HepG2 (cell line): ENCODE measurements around the gene TMEM252. TPM values are rescaled to one million over a fixed set of nuclear protein-coding genes. Genes with fewer than 3 reads are reported as not detected.

Experiments used
- ATAC-seq: fragments of 200-7000 bp; cut with Tn5 transposase; 3 replicates; pipeline ENCODE4 v1.9.1; 2020; ENCODE audit warnings: mild to moderate bottlenecking, moderate library complexity
- BruUV-seq: library from RNA; stranded (reverse); fragments of 400-500 nt; replicated peaks from 2 replicates; lab custom pipeline; 2021; lab: Mats Ljungman, UMichigan
- CTCF ChIA-PET: fragments of 300-600 bp; formaldehyde crosslinking; extraction: SDS; loops from one replicate; lab custom pipeline; 2021; ENCODE audit warnings: low total read pairs, inconsistent platforms, low intra/inter-chr PET ratio; lab: Yijun Ruan, JAX
- POLR2A ChIA-PET: fragments of 350-600 bp; sonication (Branson Sonifier 250); formaldehyde crosslinking; loops from one replicate; lab custom pipeline; 2020; ENCODE audit warnings: antibody characterized with exemption, inconsistent platforms; lab: Yijun Ruan, JAX
- DNase-seq: peaks from one replicate; pipeline ENCODE4 v3.0.0-alpha.2; 2015; ENCODE audit warnings: low spot score
- FAIRE-seq: peaks from 3 replicates; lab custom pipeline; 2011; peaks lifted over from hg19 to GRCh38; lab: Jason Lieb, UNC
- H2AFZ ChIP-seq: one replicate; pipeline ENCODE4 v1.6.1; 2011; ENCODE audit warnings: low read length, inconsistent platforms
- H3K27ac ChIP-seq: fragments of 300-600 bp; 3 replicates; pipeline ENCODE4 v1.8.0; 2011; ENCODE audit warnings: mixed run types, mild to moderate bottlenecking, mixed read lengths, low read length, inconsistent platforms; ENCODE audit not compliant: insufficient read depth; ENCODE audit errors: extremely low read length
- H3K27me3 ChIP-seq, 2 experiments: fragments of 200-600 bp in 1 of 2; 2 replicates in 1 of 2; 3 replicates in 1 of 2; pipeline versions ENCODE4 v1.6.0 to v1.8.0; 2011; ENCODE audit warnings: low read length in 2 of 2, mild to moderate bottlenecking in 2 of 2, moderate library complexity in 2 of 2, inconsistent platforms in 1 of 2; ENCODE audit not compliant: insufficient read depth in 2 of 2, control insufficient read depth in 1 of 2
- H3K36me3 ChIP-seq, 2 experiments: fragments of 200-600 bp in 1 of 2; replicated peaks in 1 of 2; 2 replicates in 1 of 2; 3 replicates in 1 of 2; pipeline versions ENCODE4 v1.5.1 to v1.8.0; 2011; ENCODE audit warnings: low read length in 2 of 2, inconsistent platforms in 1 of 2; ENCODE audit not compliant: insufficient read depth in 2 of 2, control insufficient read depth in 1 of 2
- H3K4me1 ChIP-seq: 2 replicates; pipeline ENCODE4 v1.5.1; 2012; ENCODE audit warnings: low read length, inconsistent platforms; ENCODE audit not compliant: insufficient read depth
- H3K4me2 ChIP-seq: 2 replicates; pipeline ENCODE4 v1.6.0; 2011; ENCODE audit warnings: low read depth, low read length, inconsistent platforms
- H3K4me3 ChIP-seq, 3 experiments: fragments of 200-600 bp in 1 of 3; sonication (generic), shearing (Covaris generic) in 1 of 3; replicated peaks in 1 of 3; 2 replicates each; pipeline ENCODE4 v1.5.1; 2011 to 2016; ENCODE audit warnings: low read length in 3 of 3, inconsistent platforms in 2 of 3, low read depth in 2 of 3, mild to moderate bottlenecking in 2 of 3, control low read depth in 1 of 3, mixed read lengths in 1 of 3; ENCODE audit not compliant: insufficient read depth in 1 of 3
- H3K79me2 ChIP-seq: one replicate; pipeline ENCODE4 v1.6.1; 2011; ENCODE audit warnings: low read length, inconsistent platforms; ENCODE audit not compliant: insufficient read depth
- H3K9ac ChIP-seq: 2 replicates; pipeline ENCODE4 v1.6.0; 2011; ENCODE audit warnings: mild to moderate bottlenecking, low read depth, low read length, inconsistent platforms; ENCODE audit not compliant: insufficient read depth
- H3K9me3 ChIP-seq: 2 replicates; pipeline ENCODE4 v1.5.1; 2012; ENCODE audit warnings: mild to moderate bottlenecking, low read length
- H4K20me1 ChIP-seq: 2 replicates; pipeline ENCODE4 v1.6.0; 2011; ENCODE audit warnings: inconsistent platforms, mild to moderate bottlenecking, low read length, moderate library complexity; ENCODE audit not compliant: insufficient read depth
- CBFB ChIP-seq: sonication (generic); formaldehyde crosslinking; IDR thresholded peaks from 2 replicates; pipeline ENCODE4 v1.4.0; 2020; ENCODE audit warnings: missing genetic modification reagents
- ELF3 ChIP-seq: IDR thresholded peaks from 2 replicates; pipeline ENCODE4 v1.6.1; 2016; ENCODE audit warnings: missing genetic modification reagents, missing compliant biosample characterization
- HMGA1 ChIP-seq: sonication (generic); formaldehyde crosslinking; conservative IDR thresholded peaks from 2 replicates; pipeline ENCODE4 v1.4.0; 2020; ENCODE audit warnings: missing genetic modification reagents
- IRF2 ChIP-seq: IDR thresholded peaks from 2 replicates; pipeline ENCODE4 v1.6.1; 2018; ENCODE audit warnings: missing genetic modification reagents, missing compliant biosample characterization
- MAF1 ChIP-seq: sonication (generic); formaldehyde crosslinking; IDR thresholded peaks from 2 replicates; pipeline ENCODE4 v1.5.0; 2020; ENCODE audit warnings: missing genetic modification reagents, borderline replicate concordance
- MAFF ChIP-seq: IDR thresholded peaks from 2 replicates; pipeline ENCODE4 v1.6.1; 2011; ENCODE audit warnings: low read depth, low read length, improper control_type of control experiment
- RBM22 ChIP-seq: fragments of 200-400 bp; formaldehyde crosslinking; optimal IDR thresholded peaks from 2 replicates; pipeline ENCODE3; 2017; ENCODE audit warnings: mild to moderate bottlenecking, low read length, moderate library complexity
- RCOR2 ChIP-seq: IDR thresholded peaks from 2 replicates; pipeline ENCODE4 v1.6.1; 2016; ENCODE audit warnings: missing biosample characterization, missing genetic modification reagents
- TBP ChIP-seq: sonication (generic); formaldehyde crosslinking; IDR thresholded peaks from 2 replicates; pipeline ENCODE4 v1.5.0; 2020; ENCODE audit warnings: missing genetic modification reagents
- XBP1 ChIP-seq: sonication (generic); formaldehyde crosslinking; IDR thresholded peaks from 2 replicates; pipeline ENCODE4 v1.5.0; 2020; ENCODE audit warnings: missing genetic modification reagents
- YEATS4 ChIP-seq: sonication (generic); formaldehyde crosslinking; IDR thresholded peaks from 2 replicates; pipeline ENCODE4 v1.4.0; 2020; ENCODE audit warnings: missing genetic modification reagents, borderline replicate concordance
- YY1 ChIP-seq: IDR thresholded peaks from 2 replicates; pipeline ENCODE4 v1.6.1; 2011; ENCODE audit warnings: low read length, low read depth, moderate library complexity, mild to moderate bottlenecking; ENCODE audit not compliant: insufficient read depth, insufficient replicate concordance
- ZFP90 ChIP-seq: sonication (generic); formaldehyde crosslinking; IDR thresholded peaks from 2 replicates; pipeline ENCODE4 v1.8.0; 2022; ENCODE audit warnings: missing genetic modification reagents, mild to moderate bottlenecking, inconsistent platforms, borderline replicate concordance
- ZMYM4 ChIP-seq: sonication (generic); formaldehyde crosslinking; IDR thresholded peaks from 2 replicates; pipeline ENCODE4 v1.8.1; 2023; ENCODE audit warnings: mild to moderate bottlenecking, missing genetic modification reagents
- ZNF430 ChIP-seq: sonication (generic); formaldehyde crosslinking; IDR thresholded peaks from 2 replicates; pipeline ENCODE4 v1.9.0; 2021; ENCODE audit warnings: mild to moderate bottlenecking, missing genetic modification reagents
- ZNF878 ChIP-seq: sonication (generic); formaldehyde crosslinking; IDR thresholded peaks from 2 replicates; pipeline ENCODE4 v1.8.1; 2023; ENCODE audit warnings: mild to moderate bottlenecking, missing genetic modification reagents, moderate library complexity
- WGBS: methylation state at CpG from one replicate; pipeline ENCODE4 v1.1.6; 2017; ENCODE audit warnings: low lambda C conversion rate; 5-methylcytosine and 5-hydroxymethylcytosine counted together
- in situ Hi-C: cut with HindIII; loops from 2 replicates; pipeline ENCODE4 v1.10.0; 2017; ENCODE audit warnings: low pct_unique_long_range_greater_than_20kb; ENCODE audit not compliant: extremely low pct_ligation_motif_present
- intact Hi-C: fragments of 100-400 bp; cut with micrococcal nuclease; formaldehyde crosslinking; loops from one replicate; pipeline ENCODE4 v1.10.0; 2022; ENCODE audit not compliant: unreplicated experiment
- polyA plus RNA-seq, 8 experiments: library from polyadenylated mRNA; depleted of rRNA in 3 of 8; stranded (reverse) in 7 of 8; unstranded in 1 of 8; fragments of >200 nt; fragmentation: Illumina TruSeq in 4 of 8; extraction: Trizol in 4 of 8; gene quantifications; 2 replicates each; pipeline versions ENCODE4 v1.2.1 to v1.2.3, GENCODE V29; 2011 to 2016; ENCODE audit warnings: low read depth in 4 of 8, missing spikeins in 1 of 8, mixed read lengths in 1 of 8; ENCODE audit not compliant: insufficient read depth in 1 of 8
- total RNA-seq, 5 experiments: library from RNA; depleted of rRNA; stranded (reverse); fragments of >200 nt; fragmentation: Illumina TruSeq; extraction: Trizol; gene quantifications; 2 replicates each; pipeline ENCODE4 v1.2.3, GENCODE V29; 2016; ENCODE audit warnings: low read depth in 1 of 5
- TF ChIP-seq, protein P1 (sequence below): sonication (generic); formaldehyde crosslinking; IDR thresholded peaks from 2 replicates; pipeline ENCODE4; 2020; ENCODE audit warnings: missing genetic modification reagents, mild to moderate bottlenecking, borderline replicate concordance
- TF ChIP-seq, protein P2 (sequence below): sonication (generic); formaldehyde crosslinking; IDR thresholded peaks from 2 replicates; pipeline ENCODE4 v1.5.1; 2020; ENCODE audit warnings: mild to moderate bottlenecking, missing genetic modification reagents

The TMEM252 gene
- total and polyA plus RNA-seq, 2 of the 13 experiments (the other 11 are each of a cell fraction or from before 2014, with no cell fraction given), result not detected

- TF ChIP-seq, protein P1, sequence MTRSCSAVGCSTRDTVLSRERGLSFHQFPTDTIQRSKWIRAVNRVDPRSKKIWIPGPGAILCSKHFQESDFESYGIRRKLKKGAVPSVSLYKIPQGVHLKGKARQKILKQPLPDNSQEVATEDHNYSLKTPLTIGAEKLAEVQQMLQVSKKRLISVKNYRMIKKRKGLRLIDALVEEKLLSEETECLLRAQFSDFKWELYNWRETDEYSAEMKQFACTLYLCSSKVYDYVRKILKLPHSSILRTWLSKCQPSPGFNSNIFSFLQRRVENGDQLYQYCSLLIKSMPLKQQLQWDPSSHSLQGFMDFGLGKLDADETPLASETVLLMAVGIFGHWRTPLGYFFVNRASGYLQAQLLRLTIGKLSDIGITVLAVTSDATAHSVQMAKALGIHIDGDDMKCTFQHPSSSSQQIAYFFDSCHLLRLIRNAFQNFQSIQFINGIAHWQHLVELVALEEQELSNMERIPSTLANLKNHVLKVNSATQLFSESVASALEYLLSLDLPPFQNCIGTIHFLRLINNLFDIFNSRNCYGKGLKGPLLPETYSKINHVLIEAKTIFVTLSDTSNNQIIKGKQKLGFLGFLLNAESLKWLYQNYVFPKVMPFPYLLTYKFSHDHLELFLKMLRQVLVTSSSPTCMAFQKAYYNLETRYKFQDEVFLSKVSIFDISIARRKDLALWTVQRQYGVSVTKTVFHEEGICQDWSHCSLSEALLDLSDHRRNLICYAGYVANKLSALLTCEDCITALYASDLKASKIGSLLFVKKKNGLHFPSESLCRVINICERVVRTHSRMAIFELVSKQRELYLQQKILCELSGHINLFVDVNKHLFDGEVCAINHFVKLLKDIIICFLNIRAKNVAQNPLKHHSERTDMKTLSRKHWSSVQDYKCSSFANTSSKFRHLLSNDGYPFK (CRISPR knock-in tag), result no peak
- no peak for TF ChIP-seq IRF2 (CRISPR knock-in tag)
- TF ChIP-seq TBP, result no peak
- TF ChIP-seq YEATS4 (CRISPR knock-in tag), result no peak
- TF ChIP-seq ZMYM4 (CRISPR knock-in tag), result no peak
- no peak for TF ChIP-seq ELF3 (CRISPR knock-in tag)
- no peak for TF ChIP-seq YY1
- TF ChIP-seq RBM22, result no peak
These were observed 2.5 kb downstream of the TMEM252 start (continued) for GRCh38 chr9:68538200-68538599.

DNA sequence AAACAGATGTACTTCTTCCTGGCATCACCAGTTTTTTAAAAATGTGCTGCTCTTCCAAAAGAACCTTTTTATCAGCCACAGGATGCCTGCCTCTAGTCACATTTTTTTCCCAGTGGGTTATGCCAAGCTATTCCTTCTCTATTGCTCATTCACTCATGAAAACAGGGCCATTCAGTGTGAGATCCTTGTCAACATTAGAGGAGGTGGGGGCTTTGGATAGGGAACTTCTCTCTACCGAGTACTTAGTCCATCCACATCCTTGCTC lies 3.1 kb downstream of the TMEM252 start:
- in situ Hi-C loops (no loop called here), intact Hi-C loops (no loop called here)
- no peaks in the 10 kb centered on the region for H3K9me3 ChIP-seq
- DNase-seq, result no peak
- H3K79me2 ChIP-seq, result no peaks in the 10 kb centered on the region
- no peak overlapping the region for H3K27ac ChIP-seq
- no peaks in the 10 kb centered on the region for H4K20me1 ChIP-seq
- no peak overlapping the region for H3K4me2 ChIP-seq
- POLR2A ChIA-PET, result no interaction called here
- H3K4me3 ChIP-seq, result no peak overlapping the region
- H3K27me3 ChIP-seq, result 0 out of 5 replicates have a peak, but pooled peaks cover 0 to 4% of the 10 kb centered on the region in 2 experiments
- CTCF ChIA-PET, result no interaction called here
- no peak overlapping the region for H2AFZ ChIP-seq
- FAIRE-seq, result no peak
- H3K36me3 ChIP-seq, result no peaks in the 10 kb centered on the region
- 23% methylated on average over 1 of the region's 1 CpG for WGBS
- no peak for ATAC-seq
- no TSS peak for BruUV-seq
- H3K4me1 ChIP-seq, result peaks cover 11% of the 10 kb centered on the region
- H3K9ac ChIP-seq, result no peak overlapping the region
- TF ChIP-seq MAFF (no peak), ZNF878 (CRISPR knock-in tag) (no peak), ZNF430 (CRISPR knock-in tag) (no peak), HMGA1 (CRISPR knock-in tag) (no peak), RCOR2 (no peak), MAF1 (CRISPR knock-in tag) (no peak), CBFB (CRISPR knock-in tag) (no peak), XBP1 (no peak), ZFP90 (CRISPR knock-in tag) (no peak)
- TF ChIP-seq, protein P2, sequence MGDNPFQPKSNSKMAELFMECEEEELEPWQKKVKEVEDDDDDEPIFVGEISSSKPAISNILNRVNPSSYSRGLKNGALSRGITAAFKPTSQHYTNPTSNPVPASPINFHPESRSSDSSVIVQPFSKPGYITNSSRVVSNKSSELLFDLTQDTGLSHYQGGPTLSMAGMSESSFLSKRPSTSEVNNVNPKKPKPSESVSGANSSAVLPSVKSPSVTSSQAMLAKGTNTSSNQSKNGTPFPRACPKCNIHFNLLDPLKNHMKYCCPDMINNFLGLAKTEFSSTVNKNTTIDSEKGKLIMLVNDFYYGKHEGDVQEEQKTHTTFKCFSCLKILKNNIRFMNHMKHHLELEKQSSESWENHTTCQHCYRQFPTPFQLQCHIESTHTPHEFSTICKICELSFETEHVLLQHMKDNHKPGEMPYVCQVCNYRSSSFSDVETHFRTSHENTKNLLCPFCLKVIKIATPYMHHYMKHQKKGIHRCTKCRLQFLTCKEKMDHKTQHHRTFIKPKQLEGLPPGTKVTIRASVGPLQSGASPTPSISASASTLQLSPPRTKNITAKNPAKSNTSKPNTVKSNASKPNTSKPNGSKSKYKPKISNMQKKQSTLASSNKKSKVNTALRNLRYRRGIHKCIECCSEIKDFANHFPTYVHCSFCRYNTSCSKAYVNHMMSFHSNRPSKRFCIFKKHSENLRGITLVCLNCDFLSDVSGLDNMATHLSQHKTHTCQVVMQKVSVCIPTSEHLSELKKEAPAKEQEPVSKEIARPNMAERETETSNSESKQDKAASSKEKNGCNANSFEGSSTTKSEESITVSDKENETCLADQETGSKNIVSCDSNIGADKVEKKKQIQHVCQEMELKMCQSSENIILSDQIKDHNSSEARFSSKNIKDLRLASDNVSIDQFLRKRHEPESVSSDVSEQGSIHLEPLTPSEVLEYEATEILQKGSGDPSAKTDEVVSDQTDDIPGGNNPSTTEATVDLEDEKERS (CRISPR knock-in tag), result no peak
